Fibroblast of peridontal ligament (primary cell): ENCODE measurements around the gene PSMB11.

Experiments used
- DNase-seq: peaks from one replicate; pipeline ENCODE4 v3.0.0-alpha.2; 2010; ENCODE audit errors: extremely low read depth

Gene PSMB11

GRCh38 chr14:23058654-23059504 is 16.9 kb downstream of the PSMB11 start:
- no peak for DNase-seq

GRCh38 chr14:23060536-23061260 is 18.7 kb downstream of the PSMB11 start:
- no peak for DNase-seq

DNA sequence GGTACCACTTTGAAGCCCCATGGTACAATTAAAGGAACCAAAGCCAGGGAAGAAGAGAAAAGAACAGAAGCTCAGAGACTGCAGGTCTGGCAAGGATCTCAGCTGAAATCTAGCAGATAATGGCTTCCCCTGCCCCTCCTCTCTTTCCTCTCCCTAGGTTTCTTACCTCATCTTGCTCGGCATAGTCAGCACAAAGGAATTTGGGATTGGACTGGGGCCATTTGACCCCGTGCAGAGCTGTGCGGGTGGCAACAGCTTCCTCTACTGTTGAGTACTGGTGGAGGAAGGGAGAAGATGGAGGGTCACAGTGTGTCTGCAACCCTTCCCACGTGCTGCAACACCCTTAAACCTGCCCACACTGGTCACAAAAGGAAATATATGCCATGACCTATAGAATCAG is 20.0 kb downstream of the PSMB11 start:
- peak; percentile 88 for DNase-seq

DNA sequence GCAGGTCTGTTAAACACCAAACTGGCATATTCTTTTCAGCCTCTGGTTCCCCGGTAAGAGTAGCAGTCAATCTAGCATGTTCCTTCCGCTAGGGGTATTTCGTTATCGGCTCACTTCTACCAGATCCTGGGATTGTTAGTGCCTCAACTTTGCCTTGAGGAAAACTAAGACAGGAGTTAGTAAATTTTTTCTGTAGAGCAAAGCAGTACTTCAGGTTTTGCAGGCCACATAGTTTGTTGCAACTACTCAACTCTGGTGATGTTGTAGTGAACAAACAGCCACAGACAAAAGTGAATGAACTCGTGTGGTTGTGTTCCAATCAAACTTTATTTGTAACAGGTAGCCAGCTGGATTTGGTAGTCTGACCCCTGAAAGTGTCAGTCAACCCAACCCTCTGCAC is 21.6 kb downstream of the PSMB11 start:
- no peak for DNase-seq

DNA sequence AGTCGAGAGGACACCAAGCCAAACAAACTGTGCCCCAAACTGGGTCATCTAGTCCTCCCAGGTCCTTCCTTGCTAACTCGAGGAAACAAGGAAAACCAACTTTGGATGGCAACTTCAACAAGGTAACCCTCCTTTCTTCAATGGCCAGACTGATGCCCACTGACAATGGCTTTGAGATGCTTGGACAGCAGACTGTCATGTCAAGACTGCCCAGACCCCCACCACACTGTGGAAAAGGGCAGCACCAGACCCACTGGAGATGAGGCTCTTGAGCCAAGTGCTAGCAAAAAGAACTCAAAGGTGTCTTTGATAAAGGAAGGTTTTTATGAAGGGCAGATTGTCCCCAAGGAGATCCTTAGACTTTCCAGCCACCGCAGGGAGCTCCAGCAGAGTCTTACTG is 24.4 kb downstream of the PSMB11 start:
- DNase-seq, result no peak

DNA sequence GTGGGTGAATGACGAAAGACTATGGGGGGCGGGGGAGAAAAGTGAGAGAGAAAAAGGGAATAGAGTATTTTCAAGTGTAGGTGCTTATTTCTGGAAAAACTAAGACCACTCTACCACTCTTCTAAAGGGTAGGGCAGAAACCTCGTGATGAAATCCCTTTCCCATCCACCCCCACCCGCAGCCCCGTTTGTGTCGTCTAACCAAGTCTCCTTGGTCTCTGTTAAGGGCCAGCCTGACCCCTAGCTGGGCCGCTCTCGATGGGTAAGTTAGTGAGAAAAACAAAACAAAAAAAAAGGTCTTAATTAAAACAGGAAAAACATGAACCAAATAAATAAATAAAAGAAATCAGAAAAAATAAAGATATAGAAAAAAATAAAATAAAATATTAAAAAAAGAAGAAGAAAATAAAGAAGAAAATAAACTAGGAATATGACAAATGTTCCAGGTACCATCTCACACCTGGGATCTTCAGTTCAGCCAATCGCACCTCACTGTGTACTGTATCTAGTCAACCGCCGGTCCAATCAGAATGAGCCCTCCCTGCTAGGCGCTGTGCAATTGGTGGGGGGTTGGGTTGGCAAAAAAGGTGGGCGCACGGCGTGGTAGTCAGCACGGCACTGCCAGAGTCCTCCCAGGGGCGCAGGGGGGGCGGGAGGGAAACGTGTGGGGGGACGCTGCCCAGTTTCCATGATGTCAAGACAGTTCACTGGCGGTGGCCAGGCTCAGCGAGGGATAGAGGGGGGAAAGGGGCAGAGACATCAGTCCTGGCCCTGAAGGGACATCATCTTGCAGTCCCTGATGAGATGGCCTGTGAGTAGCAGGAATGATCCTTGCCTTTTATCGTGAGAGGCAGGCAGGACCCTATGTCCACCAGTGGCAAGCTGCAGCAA is 25.1 kb downstream of the PSMB11 start:
- DNase-seq, result no peak

GRCh38 chr14:23067847-23068788 is 26.1 kb downstream of the PSMB11 start:
- no peak for DNase-seq

DNA sequence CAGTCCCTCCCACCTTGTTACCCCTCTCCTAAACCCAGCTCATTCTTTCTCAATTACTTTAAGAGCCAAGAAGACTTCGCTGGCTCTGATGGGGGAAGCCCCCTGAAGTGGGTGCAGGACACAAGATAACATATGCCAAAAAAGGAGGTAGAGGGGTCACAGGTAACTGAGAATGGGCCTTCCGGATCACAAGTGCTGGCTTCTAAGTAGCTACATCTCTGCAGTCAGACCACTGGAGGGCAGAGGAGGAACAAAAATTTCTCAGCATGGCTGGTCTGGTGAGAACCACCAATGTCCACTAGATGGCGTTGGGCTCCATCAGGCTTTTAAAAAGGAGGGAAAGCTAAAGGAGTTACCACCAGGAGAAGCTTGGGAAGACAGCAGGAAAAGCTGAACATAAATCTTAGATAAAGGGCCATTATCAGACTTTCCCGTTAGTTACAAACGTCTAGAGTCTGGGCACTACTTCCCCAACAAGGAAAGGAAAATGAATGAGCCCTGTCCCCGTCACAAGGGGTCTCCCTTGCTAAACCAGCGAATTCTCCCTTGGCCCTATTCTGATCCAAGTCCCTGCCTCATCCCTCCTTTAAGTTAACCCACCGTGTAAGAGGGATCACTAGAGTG is 26.9 kb downstream of the PSMB11 start:
- DNase-seq, result peak; percentile 97

GRCh38 chr14:23069413-23069806 is 27.4 kb downstream of the PSMB11 start:
- no peak for DNase-seq

GRCh38 chr14:23070262-23071129 is 28.5 kb downstream of the PSMB11 start:
- DNase-seq, result peak; percentile 50

GRCh38 chr14:23071244-23071920 is 29.4 kb downstream of the PSMB11 start:
- DNase-seq, result peak; percentile 92

- no peak for DNase-seq
Observed at GRCh38 chr14:23071921-23072539, 30.0 kb downstream of the PSMB11 start.

DNA sequence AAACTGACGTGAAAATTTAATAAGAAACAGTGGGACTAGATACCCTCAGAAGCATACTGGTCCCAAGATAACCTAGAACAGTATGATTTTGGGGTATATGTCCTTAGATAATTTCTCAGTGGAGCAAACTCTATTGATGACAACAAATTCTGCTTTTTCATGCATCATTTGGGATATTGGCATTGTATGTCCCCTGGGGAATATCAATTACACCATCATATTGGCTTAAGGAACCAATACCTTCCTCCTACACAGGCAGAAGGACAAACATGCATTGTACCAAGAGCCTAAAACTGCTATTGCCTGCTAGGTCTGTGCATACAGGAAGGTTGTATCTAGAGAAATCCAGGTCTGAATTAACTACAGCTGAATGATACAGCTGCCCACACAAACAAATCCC is 32.9 kb downstream of the PSMB11 start:
- DNase-seq, result no peak

DNA sequence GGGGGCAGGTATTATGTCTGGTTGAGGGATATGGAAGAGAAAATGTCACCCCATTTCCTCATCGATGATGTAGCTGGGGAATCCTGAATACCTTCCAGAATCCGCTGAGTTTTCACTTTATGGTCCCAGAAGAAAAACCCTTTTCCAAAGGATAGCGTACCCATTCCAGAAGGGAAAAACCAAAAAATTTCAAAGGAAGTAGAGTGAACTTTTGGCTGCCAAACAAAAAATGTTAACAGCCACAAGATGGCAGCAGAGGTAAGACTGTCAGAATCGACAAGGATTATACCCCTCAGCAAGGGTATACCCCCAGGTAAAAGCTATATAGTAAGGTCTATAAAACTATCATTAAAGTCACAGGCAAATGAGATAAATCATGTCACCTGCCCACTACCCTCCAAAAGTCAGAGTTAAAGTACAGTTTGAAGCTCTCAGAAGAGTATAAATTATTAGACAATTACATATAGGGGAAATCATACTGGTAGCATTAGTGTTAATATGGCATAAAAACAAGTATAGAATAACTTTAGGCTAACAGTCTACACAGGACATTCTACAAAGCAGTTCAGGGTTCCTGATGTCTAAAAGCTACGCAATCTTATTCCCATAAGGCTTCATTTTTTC is 34.9 kb downstream of the PSMB11 start:
- peak; percentile 64 for DNase-seq

- DNase-seq, result peak; percentile 36
Observed at GRCh38 chr14:23077962-23078361, 36.0 kb downstream of the PSMB11 start.

GRCh38 chr14:23078692-23079116 is 36.7 kb downstream of the PSMB11 start:
- peak; percentile 97 for DNase-seq

GRCh38 chr14:23079716-23080115 is 37.7 kb downstream of the PSMB11 start:
- DNase-seq, result peak; percentile 29

DNA sequence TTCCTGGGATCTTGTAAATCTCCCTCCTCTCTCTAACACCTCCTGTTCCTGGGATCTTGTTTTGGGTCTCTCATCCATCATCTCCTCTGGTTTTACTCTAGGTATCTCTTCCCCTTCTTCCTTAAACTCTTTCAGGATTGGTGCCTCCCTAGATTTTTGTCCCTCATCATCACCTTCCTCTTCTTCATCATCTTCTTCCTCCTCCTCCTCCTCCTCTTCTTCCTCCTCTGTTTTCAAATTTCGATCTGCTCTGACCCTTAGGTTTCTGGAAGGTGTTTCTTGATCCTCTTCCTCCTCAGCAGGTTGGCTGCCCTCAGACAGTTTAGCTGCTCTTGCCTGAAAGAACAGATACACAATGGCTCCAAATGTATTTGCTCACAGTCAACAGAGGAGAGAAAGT is 38.5 kb downstream of the PSMB11 start:
- DNase-seq, result no peak
